Stimulated activated CD4-positive, alpha-beta T cell treated with anti-CD3 and anti-CD28 coated beads, Interleukin-1b, Interleukin-23, amount 100 ng/mL, for 48 hours (primary cell): Measurements from ENCODE around the gene CACNG4.
"Not testable (repeated sequence)": the region's sequence is repeated elsewhere in the genome, so short reads cannot be mapped to it uniquely, and the experiment has no call there.

ENCODE experiments used
- DNase-seq: peaks from one replicate; pipeline ENCODE4 v3.0.0-alpha.2; 2020

CACNG4 gene

GRCh38 chr17:66966298-66966697, 1.8 kb downstream of the CACNG4 start:
- no peak for DNase-seq

- no peak for DNase-seq
Measured at GRCh38 chr17:66966704-66967418, 2.4 kb downstream of the CACNG4 start.

- no peak for DNase-seq
Measured at GRCh38 chr17:66967837-66968543, 3.5 kb downstream of the CACNG4 start.

- no peak for DNase-seq
Measured at GRCh38 chr17:66968916-66969315, 4.4 kb downstream of the CACNG4 start.

- DNase-seq, result no peak
Measured at GRCh38 chr17:66970140-66970539, 5.6 kb downstream of the CACNG4 start.

GRCh38 chr17:66970797-66971196, 6.3 kb downstream of the CACNG4 start:
- DNase-seq, result no peak

GRCh38 chr17:66971264-66971663, 6.8 kb downstream of the CACNG4 start:
- no peak for DNase-seq

- no peak for DNase-seq
Measured at GRCh38 chr17:66971730-66972441, 7.4 kb downstream of the CACNG4 start.

GRCh38 chr17:66972442-66972830, 7.9 kb downstream of the CACNG4 start:
- DNase-seq, result not testable (repeated sequence)

- no peak for DNase-seq
Measured at GRCh38 chr17:66975188-66975587, 10.7 kb downstream of the CACNG4 start.

GRCh38 chr17:66975614-66976378, 11.3 kb downstream of the CACNG4 start:
- no peak for DNase-seq

GRCh38 chr17:66976379-66976663, 11.8 kb downstream of the CACNG4 start:
- no peak for DNase-seq

- no peak for DNase-seq
Measured at GRCh38 chr17:66976781-66977201, 12.3 kb downstream of the CACNG4 start.

GRCh38 chr17:66978514-66979061, 14.1 kb downstream of the CACNG4 start:
- no peak for DNase-seq

GRCh38 chr17:66980896-66981295, 16.4 kb downstream of the CACNG4 start:
- DNase-seq, result no peak

GRCh38 chr17:66981983-66982508, 17.5 kb downstream of the CACNG4 start:
- no peak for DNase-seq

- DNase-seq, result no peak
Measured at GRCh38 chr17:66983414-66984021, 19.0 kb downstream of the CACNG4 start.

GRCh38 chr17:66984730-66985129, 20.2 kb downstream of the CACNG4 start:
- no peak for DNase-seq

- no peak for DNase-seq
Measured at GRCh38 chr17:66985338-66986237, 21.1 kb downstream of the CACNG4 start.

- no peak for DNase-seq
Measured at GRCh38 chr17:66986659-66987058, 22.2 kb downstream of the CACNG4 start.

GRCh38 chr17:66987059-66987616, 22.6 kb downstream of the CACNG4 start:
- no peak for DNase-seq
